ENCODE results near the gene SCN2B. TPM values are rescaled to one million over a fixed set of nuclear protein-coding genes. Genes with fewer than 3 reads are reported as not detected.

Gene SCN2B
- total RNA-seq, 2 experiments from 2014 or later, result 0.06 to 0.10 TPM

DNA sequence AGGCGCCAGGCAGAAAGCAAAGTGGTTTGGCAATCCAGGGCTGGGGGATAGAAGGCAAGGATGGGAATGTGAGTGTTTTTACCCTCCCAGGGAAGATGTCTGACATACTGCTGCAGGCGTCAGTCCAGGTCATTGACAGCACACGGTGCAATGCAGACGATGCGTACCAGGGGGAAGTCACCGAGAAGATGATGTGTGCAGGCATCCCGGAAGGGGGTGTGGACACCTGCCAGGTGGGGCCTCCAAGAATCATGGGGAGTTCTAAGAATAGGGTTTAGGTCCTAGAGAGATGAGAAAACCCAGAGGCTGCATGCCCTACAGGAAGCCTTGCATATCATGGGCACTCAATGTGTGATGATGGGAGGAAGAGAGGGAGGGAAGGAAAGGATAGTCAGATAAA, 61.4 kb downstream of the SCN2B start:
- no TSS peak for BruUV-seq (replicated peaks)
- H3K27ac ChIP-seq (ENCODE audit: low read depth, low read length, poor library complexity, severe bottlenecking), result no peak overlapping the region
- no peak for DNase-seq (ENCODE audit: low spot score)
- no peaks in the 10 kb centered on the region for H4K20me1 ChIP-seq (ENCODE audit: insufficient read depth, low read length)
- H3K9me2 ChIP-seq (ENCODE audit: insufficient read depth, low read length), result no peaks in the 10 kb centered on the region
- H3K9me3 ChIP-seq (ENCODE audit: low read length), result no peaks in the 10 kb centered on the region
- no peaks in the 10 kb centered on the region for H3K79me2 ChIP-seq (ENCODE audit: insufficient read depth, low read depth, low read length)
- H3K4me1 ChIP-seq (ENCODE audit: insufficient read depth, low read length, poor library complexity, severe bottlenecking), result no peaks in the 10 kb centered on the region
- no peak overlapping the region for H3K4me3 ChIP-seq (ENCODE audit: low read depth, low read length, poor library complexity, severe bottlenecking)
- no peaks in the 10 kb centered on the region for H3K36me3 ChIP-seq (ENCODE audit: insufficient read depth, low read length)
- H2AFZ ChIP-seq (ENCODE audit: low read length), result no peak overlapping the region
- ChIA-PET CTCF (ENCODE audit: unreplicated experiment) (no interaction called here), POLR2A (interaction anchor here (0.5 kb wide), 1 partner anchor 11 kb away, joined by 3 read pairs; no protein-coding TSS in a partner anchor)
- intact Hi-C loops (cut with micrococcal nuclease; ENCODE audit: unreplicated experiment), result no loop called here
- TF ChIP-seq, protein P1, sequence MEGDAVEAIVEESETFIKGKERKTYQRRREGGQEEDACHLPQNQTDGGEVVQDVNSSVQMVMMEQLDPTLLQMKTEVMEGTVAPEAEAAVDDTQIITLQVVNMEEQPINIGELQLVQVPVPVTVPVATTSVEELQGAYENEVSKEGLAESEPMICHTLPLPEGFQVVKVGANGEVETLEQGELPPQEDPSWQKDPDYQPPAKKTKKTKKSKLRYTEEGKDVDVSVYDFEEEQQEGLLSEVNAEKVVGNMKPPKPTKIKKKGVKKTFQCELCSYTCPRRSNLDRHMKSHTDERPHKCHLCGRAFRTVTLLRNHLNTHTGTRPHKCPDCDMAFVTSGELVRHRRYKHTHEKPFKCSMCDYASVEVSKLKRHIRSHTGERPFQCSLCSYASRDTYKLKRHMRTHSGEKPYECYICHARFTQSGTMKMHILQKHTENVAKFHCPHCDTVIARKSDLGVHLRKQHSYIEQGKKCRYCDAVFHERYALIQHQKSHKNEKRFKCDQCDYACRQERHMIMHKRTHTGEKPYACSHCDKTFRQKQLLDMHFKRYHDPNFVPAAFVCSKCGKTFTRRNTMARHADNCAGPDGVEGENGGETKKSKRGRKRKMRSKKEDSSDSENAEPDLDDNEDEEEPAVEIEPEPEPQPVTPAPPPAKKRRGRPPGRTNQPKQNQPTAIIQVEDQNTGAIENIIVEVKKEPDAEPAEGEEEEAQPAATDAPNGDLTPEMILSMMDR (conservative IDR thresholded peaks at IDR 0.05; ENCODE audit: low read length), result no peak
- no peak for TF ChIP-seq EZH2phosphoT487 (IDR thresholded peaks at IDR 0.05; ENCODE audit: borderline replicate concordance, low read depth, low read length)
- no peak overlapping the region for H3K4me2 ChIP-seq (ENCODE audit: low read length)

DNA sequence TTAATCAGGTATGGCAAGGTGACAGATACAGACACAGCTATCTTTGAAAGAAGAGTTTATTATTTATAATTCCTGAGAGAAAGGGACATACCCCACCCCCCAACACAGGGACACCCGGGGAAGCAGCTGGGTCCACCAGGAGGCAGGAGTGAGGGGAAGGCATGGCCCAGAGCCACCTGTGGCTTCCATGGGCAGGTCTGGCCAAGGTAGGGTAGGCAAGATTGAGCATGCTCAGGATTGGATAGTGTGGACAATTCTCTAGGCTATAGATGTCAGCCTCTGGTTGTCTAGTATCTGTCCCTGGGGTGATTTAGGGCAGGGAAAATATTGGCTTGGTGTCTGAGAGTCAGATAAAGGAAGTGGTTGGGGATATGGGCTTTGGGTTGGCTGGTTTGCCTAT, 62.2 kb downstream of the SCN2B start:
- no peaks in the 10 kb centered on the region for H3K9me3 ChIP-seq (ENCODE audit: low read length)
- H2AFZ ChIP-seq (ENCODE audit: low read length), result no peak overlapping the region
- no peak for DNase-seq (ENCODE audit: low spot score)
- no peaks in the 10 kb centered on the region for H3K36me3 ChIP-seq (ENCODE audit: insufficient read depth, low read length)
- no peaks in the 10 kb centered on the region for H3K4me1 ChIP-seq (ENCODE audit: insufficient read depth, low read length, poor library complexity, severe bottlenecking)
- H3K9me2 ChIP-seq (ENCODE audit: insufficient read depth, low read length), result no peaks in the 10 kb centered on the region
- intact Hi-C loops (cut with micrococcal nuclease; ENCODE audit: unreplicated experiment), result no loop called here
- no peak overlapping the region for H3K4me3 ChIP-seq (ENCODE audit: low read depth, low read length, poor library complexity, severe bottlenecking)
- H4K20me1 ChIP-seq (ENCODE audit: insufficient read depth, low read length), result no peaks in the 10 kb centered on the region
- H3K79me2 ChIP-seq (ENCODE audit: insufficient read depth, low read depth, low read length), result no peaks in the 10 kb centered on the region
- no TSS peak for BruUV-seq (replicated peaks)
- ChIA-PET POLR2A (no interaction called here), CTCF (ENCODE audit: unreplicated experiment) (no interaction called here)
- no peak overlapping the region for H3K27ac ChIP-seq (ENCODE audit: low read depth, low read length, poor library complexity, severe bottlenecking)
- TF ChIP-seq EZH2phosphoT487 (IDR thresholded peaks at IDR 0.05; ENCODE audit: borderline replicate concordance, low read depth, low read length), result no peak
- TF ChIP-seq, protein P1 (conservative IDR thresholded peaks at IDR 0.05; ENCODE audit: low read length), result no peak
- H3K4me2 ChIP-seq (ENCODE audit: low read length), result no peak overlapping the region

DNA sequence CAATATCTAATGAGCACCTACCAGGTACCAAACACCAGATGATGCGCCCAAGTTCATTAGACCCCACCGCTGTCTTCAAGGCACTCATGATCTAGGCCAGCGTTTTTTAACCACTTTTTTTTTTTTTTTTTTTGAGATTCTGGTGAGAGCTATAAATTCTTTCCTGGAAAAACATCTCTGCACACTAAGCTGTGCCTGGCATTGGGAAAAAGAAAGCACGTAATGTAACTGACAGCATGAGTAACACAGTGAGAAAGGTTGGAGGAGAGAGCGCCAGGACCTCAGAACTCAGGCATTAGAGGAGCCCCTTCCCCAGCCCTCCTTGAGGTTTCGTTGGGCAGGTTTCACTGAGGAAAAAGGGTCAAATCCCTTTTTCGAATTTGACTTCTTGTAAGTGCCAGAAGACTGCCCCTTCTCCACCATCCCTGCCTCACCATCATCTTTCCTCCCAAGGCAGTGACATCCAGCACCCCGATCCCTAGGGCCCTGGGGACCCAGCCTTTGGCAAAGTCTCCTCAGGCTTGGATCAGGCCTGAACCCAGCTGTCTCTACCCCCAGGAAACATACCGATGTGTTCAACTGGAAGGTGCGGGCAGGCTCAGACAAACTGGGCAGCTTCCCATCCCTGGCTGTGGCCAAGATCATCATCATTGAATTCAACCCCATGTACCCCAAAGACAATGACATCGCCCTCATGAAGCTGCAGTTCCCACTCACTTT, 63.6 kb downstream of the SCN2B start:
- H3K4me2 ChIP-seq (ENCODE audit: low read length), result no peak overlapping the region
- H3K27ac ChIP-seq (ENCODE audit: low read depth, low read length, poor library complexity, severe bottlenecking), result no peak overlapping the region
- no TSS peak for BruUV-seq (replicated peaks)
- no peaks in the 10 kb centered on the region for H3K4me1 ChIP-seq (ENCODE audit: insufficient read depth, low read length, poor library complexity, severe bottlenecking)
- ChIA-PET CTCF (ENCODE audit: unreplicated experiment) (no interaction called here), POLR2A (interaction anchor here (0.6 kb wide), 3 partner anchors 11 to 480 kb away, joined by 3 to 6 read pairs (median 3); no protein-coding TSS in a partner anchor)
- H3K36me3 ChIP-seq (ENCODE audit: insufficient read depth, low read length), result no peaks in the 10 kb centered on the region
- no peaks in the 10 kb centered on the region for H3K79me2 ChIP-seq (ENCODE audit: insufficient read depth, low read depth, low read length)
- no peaks in the 10 kb centered on the region for H4K20me1 ChIP-seq (ENCODE audit: insufficient read depth, low read length)
- H3K9me3 ChIP-seq (ENCODE audit: low read length), result no peaks in the 10 kb centered on the region
- intact Hi-C loops (cut with micrococcal nuclease; ENCODE audit: unreplicated experiment), result no loop called here
- no peak for DNase-seq (ENCODE audit: low spot score)
- H2AFZ ChIP-seq (ENCODE audit: low read length), result no peak overlapping the region
- TF ChIP-seq, protein P1 (conservative IDR thresholded peaks at IDR 0.05; ENCODE audit: low read length), result no peak
- no peak for TF ChIP-seq EZH2phosphoT487 (IDR thresholded peaks at IDR 0.05; ENCODE audit: borderline replicate concordance, low read depth, low read length)
- H3K4me3 ChIP-seq (ENCODE audit: low read depth, low read length, poor library complexity, severe bottlenecking), result no peak overlapping the region
- H3K9me2 ChIP-seq (ENCODE audit: insufficient read depth, low read length), result no peaks in the 10 kb centered on the region
